Breast epithelium (tissue), 4 donors: ENCODE results near the gene KCNK10. TPM values are rescaled to one million over a fixed set of nuclear protein-coding genes. Genes with fewer than 3 reads are reported as not detected.

Source experiments
- DNase-seq, 2 donors: peaks; one replicate each; pipeline ENCODE4 v3.0.0-alpha.2; 2019; ENCODE audit warnings: low spot score in 2 of 2
- H3K27ac ChIP-seq, 2 donors: fragments of 200-600 bp; sonication (generic) in 1 of 2; one replicate each; pipeline ENCODE4 v1.5.1; 2016 to 2019; ENCODE audit warnings: mild to moderate bottlenecking in 1 of 2
- H3K27me3 ChIP-seq, 2 donors: fragments of 200-600 bp; sonication (generic) in 1 of 2; one replicate each; pipeline versions ENCODE4 v1.5.1 to v1.6.0; 2017 to 2019; ENCODE audit warnings: control low read depth in 1 of 2, mild to moderate bottlenecking in 1 of 2
- H3K36me3 ChIP-seq: fragments of 200-600 bp; one replicate; pipeline ENCODE4 v1.5.1; 2019
- H3K4me1 ChIP-seq, 2 donors: fragments of 200-600 bp; sonication (generic); one replicate each; pipeline ENCODE4 v1.5.1; 2016 to 2019; ENCODE audit warnings: control low read depth in 1 of 2
- H3K4me3 ChIP-seq, 3 donors: fragments of 200-600 bp; sonication (generic); 1 replicate in 2 of 3; 2 replicates in 1 of 3; pipeline ENCODE4 v1.5.1; 2016 to 2019; ENCODE audit warnings: mild to moderate bottlenecking in 3 of 3, moderate library complexity in 2 of 3
- H3K9me3 ChIP-seq, 2 donors: fragments of 200-600 bp; sonication (generic) in 1 of 2; one replicate each; pipeline ENCODE4 v1.5.1; 2016 to 2019; ENCODE audit warnings: control low read depth in 1 of 2
- CTCF ChIP-seq, 3 donors: fragments of 450-650 bp; IDR thresholded peaks; one replicate each; pipeline ENCODE4 v1.5.1; 2016 to 2017; ENCODE audit warnings: antibody characterized with exemption in 3 of 3, mild to moderate bottlenecking in 3 of 3, moderate library complexity in 3 of 3
- POLR2A ChIP-seq: fragments of 450-650 bp; IDR thresholded peaks from one replicate; pipeline ENCODE4 v1.6.1; 2016; ENCODE audit warnings: antibody characterized with exemption, mild to moderate bottlenecking, moderate library complexity
- POLR2AphosphoS5 ChIP-seq, 3 donors: sonication (generic); formaldehyde crosslinking; IDR thresholded peaks; one replicate each; pipeline ENCODE4 v1.6.1; 2017; ENCODE audit warnings: antibody characterized with exemption in 3 of 3
- intact Hi-C: fragments of 100-400 bp; cut with DNase I; formaldehyde crosslinking; loops from one replicate; pipeline ENCODE4 v1.15.1; 2023; ENCODE audit warnings: low total_unique reads
- total RNA-seq, 3 donors: library from RNA; depleted of rRNA; stranded (reverse); fragments of >200 nt; gene quantifications; one replicate each; pipeline ENCODE4 v1.1.0, GENCODE V29; 2016

Gene KCNK10
- total RNA-seq, 3 donors from 2014 or later = 0.33 TPM; not detected in 2

GRCh38 chr14:88154321-88154720 is 168.7 kb downstream of the KCNK10 start:
- H3K27ac ChIP-seq = no peak overlapping the region
- no peaks in the 10 kb centered on the region for H3K9me3 ChIP-seq

GRCh38 chr14:88146881-88147649 is 176.0 kb downstream of the KCNK10 start:
- Histone ChIP-seq H3K9me3 (no peaks in the 10 kb centered on the region), H3K27me3 (no peaks in the 10 kb centered on the region), H3K27ac (no peak overlapping the region), H3K4me1 (no peaks in the 10 kb centered on the region), H3K36me3 (no peaks in the 10 kb centered on the region), H3K4me3 (no peak overlapping the region)
- no peak for DNase-seq
- no peak for TF ChIP-seq POLR2AphosphoS5 (IDR thresholded peaks at IDR 0.05)
- no peak for TF ChIP-seq POLR2A
- no peak for TF ChIP-seq CTCF (IDR thresholded peaks at IDR 0.05)
- intact Hi-C loops = no loop called here

More at GRCh38 chr14:88154321-88154720, 168.7 kb downstream of the KCNK10 start:
- intact Hi-C loops = no loop called here
- no peaks in the 10 kb centered on the region for H3K36me3 ChIP-seq
- H3K4me3 ChIP-seq = no peak overlapping the region
- TF ChIP-seq CTCF (IDR thresholded peaks at IDR 0.05) (no peak), POLR2A (no peak), POLR2AphosphoS5 (IDR thresholded peaks at IDR 0.05) (no peak)
- no peak for DNase-seq
- H3K4me1 ChIP-seq = no peaks in the 10 kb centered on the region
- no peaks in the 10 kb centered on the region for H3K27me3 ChIP-seq

- H3K36me3 ChIP-seq = no peaks in the 10 kb centered on the region
- H3K4me3 ChIP-seq = no peak overlapping the region
- no peak overlapping the region for H3K27ac ChIP-seq
- DNase-seq = no peak
- intact Hi-C loops = no loop called here
- H3K4me1 ChIP-seq = no peaks in the 10 kb centered on the region
- no peaks in the 10 kb centered on the region for H3K9me3 ChIP-seq
- TF ChIP-seq POLR2A (no peak), POLR2AphosphoS5 (IDR thresholded peaks at IDR 0.05) (no peak), CTCF (IDR thresholded peaks at IDR 0.05) (no peak)
- no peaks in the 10 kb centered on the region for H3K27me3 ChIP-seq
Measured at GRCh38 chr14:88143810-88144209, 179.3 kb downstream of the KCNK10 start.

GRCh38 chr14:88142997-88143396 is 180.1 kb downstream of the KCNK10 start:
- no peaks in the 10 kb centered on the region for H3K9me3 ChIP-seq
- H3K4me1 ChIP-seq = no peaks in the 10 kb centered on the region
- no peaks in the 10 kb centered on the region for H3K27me3 ChIP-seq
- no peak for DNase-seq
- TF ChIP-seq POLR2A = no peak
- intact Hi-C loops = no loop called here
- H3K4me3 ChIP-seq = no peak overlapping the region
- no peak overlapping the region for H3K27ac ChIP-seq
- no peaks in the 10 kb centered on the region for H3K36me3 ChIP-seq

- Histone ChIP-seq H3K36me3 (no peaks in the 10 kb centered on the region), H3K9me3 (no peaks in the 10 kb centered on the region), H3K27me3 (no peaks in the 10 kb centered on the region), H3K4me1 (no peaks in the 10 kb centered on the region), H3K27ac (no peak overlapping the region), H3K4me3 (no peak overlapping the region)
- TF ChIP-seq POLR2AphosphoS5 (IDR thresholded peaks at IDR 0.05) = no peak
- no peak for TF ChIP-seq CTCF (IDR thresholded peaks at IDR 0.05)
- TF ChIP-seq POLR2A = no peak
- intact Hi-C loops = no loop called here
- DNase-seq = no peak
Measured at GRCh38 chr14:88140874-88141273, 182.2 kb downstream of the KCNK10 start.
